Glutamatergic neuron (in vitro differentiated cells): ENCODE results near the gene NDFIP2. TPM values are rescaled to one million over a fixed set of nuclear protein-coding genes. Genes with fewer than 3 reads are reported as not detected.

ENCODE experiments used
- DNase-seq: peaks from one replicate; pipeline ENCODE4 v3.0.0; 2022
- H3K27ac Mint-ChIP-seq: one replicate; pipeline ENCODE4 v1.8.0; 2020; ENCODE audit warnings: mild to moderate bottlenecking, mixed read lengths, inconsistent platforms; ENCODE audit not compliant: unreplicated experiment
- H3K27me3 Mint-ChIP-seq: one replicate; pipeline ENCODE4 v1.8.0; 2020; ENCODE audit warnings: mild to moderate bottlenecking, moderate library complexity, mixed read lengths, inconsistent platforms; ENCODE audit not compliant: unreplicated experiment
- H3K36me3 Mint-ChIP-seq: one replicate; pipeline ENCODE4 v1.8.0; 2020; ENCODE audit warnings: mild to moderate bottlenecking, mixed read lengths, inconsistent platforms; ENCODE audit not compliant: unreplicated experiment
- H3K4me1 Mint-ChIP-seq: one replicate; pipeline ENCODE4 v1.8.0; 2020; ENCODE audit warnings: mild to moderate bottlenecking, low read depth, mixed read lengths, inconsistent platforms; ENCODE audit not compliant: unreplicated experiment
- H3K4me3 Mint-ChIP-seq: one replicate; pipeline ENCODE4 v1.8.0; 2020; ENCODE audit warnings: mild to moderate bottlenecking, mixed read lengths, inconsistent platforms; ENCODE audit not compliant: unreplicated experiment
- H3K9me3 Mint-ChIP-seq: one replicate; pipeline ENCODE4 v1.8.0; 2020; ENCODE audit warnings: mild to moderate bottlenecking, moderate library complexity, mixed read lengths, inconsistent platforms; ENCODE audit not compliant: unreplicated experiment
- total RNA-seq: library from RNA; stranded (reverse); fragmentation: NEBNext Ultra II Directional; extraction: Animal tissue kit (Norgen Biotek cat#: 25700); gene quantifications from one replicate; pipeline ENCODE4 v1.2.1, GENCODE V29; 2021; ENCODE audit not compliant: unreplicated experiment
- TF ChIP-seq, protein P1 (sequence below): fragments of 200-600 bp; sonication (generic); IDR thresholded peaks from one replicate; pipeline ENCODE4 v1.5.0; 2021; ENCODE audit not compliant: partially characterized antibody, unreplicated experiment

NDFIP2 gene
- total RNA-seq, 1 donor from 2014 or later: 35.6 TPM

GRCh38 chr13:79466872-79467271 lies 14.1 kb upstream of the NDFIP2 start:
- TF ChIP-seq, protein P1, sequence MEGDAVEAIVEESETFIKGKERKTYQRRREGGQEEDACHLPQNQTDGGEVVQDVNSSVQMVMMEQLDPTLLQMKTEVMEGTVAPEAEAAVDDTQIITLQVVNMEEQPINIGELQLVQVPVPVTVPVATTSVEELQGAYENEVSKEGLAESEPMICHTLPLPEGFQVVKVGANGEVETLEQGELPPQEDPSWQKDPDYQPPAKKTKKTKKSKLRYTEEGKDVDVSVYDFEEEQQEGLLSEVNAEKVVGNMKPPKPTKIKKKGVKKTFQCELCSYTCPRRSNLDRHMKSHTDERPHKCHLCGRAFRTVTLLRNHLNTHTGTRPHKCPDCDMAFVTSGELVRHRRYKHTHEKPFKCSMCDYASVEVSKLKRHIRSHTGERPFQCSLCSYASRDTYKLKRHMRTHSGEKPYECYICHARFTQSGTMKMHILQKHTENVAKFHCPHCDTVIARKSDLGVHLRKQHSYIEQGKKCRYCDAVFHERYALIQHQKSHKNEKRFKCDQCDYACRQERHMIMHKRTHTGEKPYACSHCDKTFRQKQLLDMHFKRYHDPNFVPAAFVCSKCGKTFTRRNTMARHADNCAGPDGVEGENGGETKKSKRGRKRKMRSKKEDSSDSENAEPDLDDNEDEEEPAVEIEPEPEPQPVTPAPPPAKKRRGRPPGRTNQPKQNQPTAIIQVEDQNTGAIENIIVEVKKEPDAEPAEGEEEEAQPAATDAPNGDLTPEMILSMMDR: no peak
- Mint-ChIP-seq H3K27me3 (no peaks in the 10 kb centered on the region), H3K36me3 (no peaks in the 10 kb centered on the region), H3K27ac (no peak overlapping the region), H3K4me1 (no peaks in the 10 kb centered on the region), H3K4me3 (no peak overlapping the region), H3K9me3 (no peaks in the 10 kb centered on the region)
- DNase-seq: no peak

GRCh38 chr13:79468402-79468801 lies 12.6 kb upstream of the NDFIP2 start:
- TF ChIP-seq, protein P1: no peak
- no peaks in the 10 kb centered on the region for H3K9me3 Mint-ChIP-seq
- no peak overlapping the region for H3K4me3 Mint-ChIP-seq
- H3K27me3 Mint-ChIP-seq: no peaks in the 10 kb centered on the region
- no peak for DNase-seq
- no peak overlapping the region for H3K27ac Mint-ChIP-seq
- H3K36me3 Mint-ChIP-seq: no peaks in the 10 kb centered on the region
- H3K4me1 Mint-ChIP-seq: no peaks in the 10 kb centered on the region

GRCh38 chr13:79468819-79469218 lies 12.1 kb upstream of the NDFIP2 start:
- DNase-seq: no peak
- H3K27ac Mint-ChIP-seq: no peak overlapping the region
- H3K36me3 Mint-ChIP-seq: no peaks in the 10 kb centered on the region
- no peaks in the 10 kb centered on the region for H3K4me1 Mint-ChIP-seq
- no peak overlapping the region for H3K4me3 Mint-ChIP-seq
- H3K27me3 Mint-ChIP-seq: no peaks in the 10 kb centered on the region
- TF ChIP-seq, protein P1: no peak
- no peaks in the 10 kb centered on the region for H3K9me3 Mint-ChIP-seq

GRCh38 chr13:79469608-79470007 lies 11.3 kb upstream of the NDFIP2 start:
- Mint-ChIP-seq H3K9me3 (no peaks in the 10 kb centered on the region), H3K36me3 (no peaks in the 10 kb centered on the region), H3K27me3 (no peaks in the 10 kb centered on the region), H3K27ac (no peak overlapping the region), H3K4me3 (no peak overlapping the region), H3K4me1 (no peaks in the 10 kb centered on the region)
- TF ChIP-seq, protein P1: no peak
- DNase-seq: no peak

- no peak overlapping the region for H3K27ac Mint-ChIP-seq
- no peak overlapping the region for H3K4me3 Mint-ChIP-seq
- no peaks in the 10 kb centered on the region for H3K36me3 Mint-ChIP-seq
- no peaks in the 10 kb centered on the region for H3K27me3 Mint-ChIP-seq
- H3K4me1 Mint-ChIP-seq: no peaks in the 10 kb centered on the region
- DNase-seq: no peak
- H3K9me3 Mint-ChIP-seq: no peaks in the 10 kb centered on the region
- TF ChIP-seq, protein P1: no peak
These were observed 10.3 kb upstream of the NDFIP2 start for GRCh38 chr13:79470666-79471065.
